ENCODE data around the gene NPAS3. TPM values are rescaled to one million over a fixed set of nuclear protein-coding genes. Genes with fewer than 3 reads are reported as not detected.
A peak's percentile ranks its signal among the peaks of the same experiment; 100 is the strongest.

The NPAS3 gene
- total RNA-seq, 1 donor from 2014 or later: 2.5 TPM

GRCh38 chr14:33754261-33754660 lies 815.6 kb downstream of the NPAS3 start:
- Histone ChIP-seq H3K9me3 (replicated peaks) (no peaks in the 10 kb centered on the region), H3K36me3 (no peaks in the 10 kb centered on the region), H3K27me3 (ENCODE audit: low read depth) (no peaks in the 10 kb centered on the region), H3K27ac (replicated peaks) (no peak overlapping the region), H3K4me3 (no peak overlapping the region), H3K4me1 (no peaks in the 10 kb centered on the region)
- no peak for TF ChIP-seq CTCF (IDR thresholded peaks at IDR 0.05; ENCODE audit: borderline replicate concordance)
- DNase-seq: no peak
- intact Hi-C loops (cut with micrococcal nuclease): no loop called here

- Histone ChIP-seq H3K9me3 (replicated peaks) (no peaks in the 10 kb centered on the region), H3K36me3 (no peaks in the 10 kb centered on the region), H3K27ac (replicated peaks) (no peak overlapping the region), H3K4me1 (no peaks in the 10 kb centered on the region), H3K27me3 (ENCODE audit: low read depth) (no peaks in the 10 kb centered on the region), H3K4me3 (no peak overlapping the region)
- intact Hi-C loops (cut with micrococcal nuclease): no loop called here
- DNase-seq: no peak
- TF ChIP-seq CTCF (IDR thresholded peaks at IDR 0.05; ENCODE audit: borderline replicate concordance): no peak
Observed at GRCh38 chr14:33755358-33755757, 816.7 kb downstream of the NPAS3 start.

- no peak overlapping the region for H3K27ac ChIP-seq (replicated peaks)
- H3K4me3 ChIP-seq: no peak overlapping the region
- no peak for DNase-seq
- H3K36me3 ChIP-seq: no peaks in the 10 kb centered on the region
- no peaks in the 10 kb centered on the region for H3K9me3 ChIP-seq (replicated peaks)
- peaks cover 2% of the 10 kb centered on the region for H3K4me1 ChIP-seq
- intact Hi-C loops (cut with micrococcal nuclease): no loop called here
- no peaks in the 10 kb centered on the region for H3K27me3 ChIP-seq (ENCODE audit: low read depth)
- no peak for TF ChIP-seq CTCF (IDR thresholded peaks at IDR 0.05; ENCODE audit: borderline replicate concordance)
Observed at GRCh38 chr14:33756833-33757232, 818.2 kb downstream of the NPAS3 start.

- TF ChIP-seq CTCF (IDR thresholded peaks at IDR 0.05; ENCODE audit: borderline replicate concordance): no peak
Observed at GRCh38 chr14:33758547-33758946, 819.9 kb downstream of the NPAS3 start.

GRCh38 chr14:33762161-33762851 lies 823.6 kb downstream of the NPAS3 start:
- H3K4me1 ChIP-seq: peaks cover 34% of the 10 kb centered on the region
- no peaks in the 10 kb centered on the region for H3K27me3 ChIP-seq (ENCODE audit: low read depth)
- no peak for DNase-seq
- no peaks in the 10 kb centered on the region for H3K9me3 ChIP-seq (replicated peaks)
- H3K4me3 ChIP-seq: peak overlapping the region; percentile 21
- peak overlapping the region; percentile 64 for H3K27ac ChIP-seq (replicated peaks)
- intact Hi-C loops (cut with micrococcal nuclease): no loop called here
- no peaks in the 10 kb centered on the region for H3K36me3 ChIP-seq
- no peak for TF ChIP-seq CTCF (IDR thresholded peaks at IDR 0.05; ENCODE audit: borderline replicate concordance)

More at GRCh38 chr14:33758547-33758946, 819.9 kb downstream of the NPAS3 start:
- no peaks in the 10 kb centered on the region for H3K27me3 ChIP-seq (ENCODE audit: low read depth)
- H3K4me3 ChIP-seq: no peak overlapping the region
- no peak for DNase-seq
- H3K27ac ChIP-seq (replicated peaks): no peak overlapping the region
- H3K36me3 ChIP-seq: no peaks in the 10 kb centered on the region
- no peaks in the 10 kb centered on the region for H3K9me3 ChIP-seq (replicated peaks)
- intact Hi-C loops (cut with micrococcal nuclease): no loop called here
- peaks cover 14% of the 10 kb centered on the region for H3K4me1 ChIP-seq
